ENCODE measurements around the gene CSNK1D.
A peak's percentile ranks its signal among the peaks of the same experiment; 100 is the strongest.

Gene CSNK1D

DNA sequence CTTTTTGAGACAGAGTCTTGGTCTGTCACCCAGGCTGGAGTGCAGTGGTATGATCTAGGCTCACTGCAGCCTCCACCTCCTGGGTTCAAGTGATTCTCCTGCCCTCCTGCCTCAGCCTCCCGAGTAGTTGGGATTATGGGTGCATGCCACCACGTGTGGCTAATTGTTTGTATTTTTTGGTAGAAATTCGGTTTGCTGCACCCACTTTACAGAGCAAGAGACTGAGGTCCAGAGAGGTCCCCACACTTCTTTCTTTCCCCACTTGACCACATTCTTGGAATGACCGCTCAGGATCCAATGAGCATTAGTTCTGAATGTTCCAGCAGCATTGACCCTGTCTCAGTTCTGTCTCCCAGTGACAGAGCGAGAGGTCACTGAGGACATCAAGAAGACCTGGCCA is 50.0 kb downstream of the CSNK1D start:
- H3K27ac ChIP-seq: no peak overlapping the region
- no peak for TF ChIP-seq CTCF (IDR thresholded peaks at IDR 0.05)
- DNase-seq (ENCODE audit: low spot score): no peak
- no peak overlapping the region for H3K4me3 ChIP-seq

- no peak for TF ChIP-seq CTCF (IDR thresholded peaks at IDR 0.05)
- no peak overlapping the region for H3K4me3 ChIP-seq
- DNase-seq (ENCODE audit: low spot score): no peak
- no peak overlapping the region for H3K27ac ChIP-seq
Observed at GRCh38 chr17:82222816-82223215, 50.7 kb downstream of the CSNK1D start.

DNA sequence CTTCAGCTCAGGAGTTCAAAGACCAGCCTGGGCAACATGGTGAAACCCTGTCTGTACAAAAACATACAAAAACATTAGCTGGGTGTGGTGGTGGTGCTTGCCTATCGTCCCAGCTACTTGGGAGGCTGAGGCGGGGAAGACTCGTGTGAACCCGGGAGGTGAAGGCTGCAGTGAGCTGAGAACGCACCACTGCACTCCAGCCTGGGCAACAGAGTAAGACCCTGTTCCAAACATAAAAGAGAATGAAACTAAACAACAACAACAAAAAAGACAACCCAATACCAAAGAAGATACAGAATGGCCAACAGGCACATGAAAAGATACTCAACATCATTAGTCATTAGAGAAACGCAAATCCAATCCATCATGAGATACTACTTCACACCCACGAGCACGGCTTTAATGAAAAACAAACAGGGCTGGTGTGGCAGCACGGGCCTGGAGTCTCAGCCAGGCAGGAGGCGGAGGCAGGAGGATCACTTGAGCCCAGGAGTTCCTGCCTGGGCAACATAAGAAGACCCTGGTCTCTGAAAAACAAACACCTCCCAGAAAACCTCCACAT is 52.1 kb downstream of the CSNK1D start:
- DNase-seq (ENCODE audit: low spot score): no peak
- no peak for TF ChIP-seq CTCF (IDR thresholded peaks at IDR 0.05)
- no peak overlapping the region for H3K27ac ChIP-seq
- H3K4me3 ChIP-seq: no peak overlapping the region

DNA sequence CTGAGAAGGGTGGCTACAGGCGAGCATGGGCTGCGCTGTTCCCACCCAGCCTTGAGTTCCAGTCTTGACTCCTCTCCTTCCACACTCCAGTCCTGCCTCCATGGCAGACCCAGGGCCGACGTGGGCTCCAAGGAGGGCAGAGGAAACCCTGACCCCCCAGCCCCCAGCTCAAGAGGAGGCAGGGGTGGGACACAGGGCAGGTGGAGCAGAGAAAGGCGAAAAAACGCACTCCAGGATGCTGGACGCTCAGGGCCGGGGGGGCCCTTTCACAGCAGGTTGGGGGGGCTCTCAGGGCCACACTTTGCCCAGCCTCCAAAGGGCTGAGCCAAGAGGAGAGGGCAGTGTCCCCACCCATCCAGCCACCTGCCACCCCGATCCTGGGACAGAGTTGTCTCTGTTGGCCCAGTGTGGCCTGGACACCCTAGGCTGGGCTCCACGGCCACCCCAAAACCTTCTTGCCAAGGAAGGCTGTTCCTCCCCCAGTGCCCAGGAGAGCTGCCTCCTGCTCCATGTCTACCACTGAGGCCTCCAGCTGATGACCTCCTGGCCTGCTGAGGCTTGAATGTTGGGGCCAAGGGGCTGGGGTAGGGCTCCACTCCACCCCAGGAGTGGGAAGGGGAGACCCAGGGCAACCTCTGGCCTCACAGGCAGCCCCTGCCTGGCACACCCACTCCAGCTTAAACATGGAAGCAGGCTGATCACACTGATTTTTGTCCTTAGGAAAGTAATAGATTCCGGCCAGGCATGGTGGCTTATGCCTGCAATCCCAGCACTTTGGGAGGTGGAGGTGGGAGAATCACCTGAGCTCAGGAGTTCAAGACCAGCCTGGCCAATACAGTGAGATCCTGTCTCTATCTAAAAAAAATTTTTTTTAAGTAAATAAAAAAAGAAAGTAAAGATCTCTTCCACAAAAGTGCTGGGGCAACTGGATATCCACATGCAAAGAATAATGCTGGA is 53.5 kb downstream of the CSNK1D start:
- DNase-seq (ENCODE audit: low spot score): peak; percentile 68
- no peak for TF ChIP-seq CTCF (IDR thresholded peaks at IDR 0.05)
- Histone ChIP-seq H3K4me3 (no peak overlapping the region), H3K27ac (no peak overlapping the region)

- no peak for TF ChIP-seq CTCF (IDR thresholded peaks at IDR 0.05)
- no peak for DNase-seq (ENCODE audit: low spot score)
- no peak overlapping the region for H3K4me3 ChIP-seq
- no peak overlapping the region for H3K27ac ChIP-seq
Observed at GRCh38 chr17:82219083-82219482, 54.4 kb downstream of the CSNK1D start.

DNA sequence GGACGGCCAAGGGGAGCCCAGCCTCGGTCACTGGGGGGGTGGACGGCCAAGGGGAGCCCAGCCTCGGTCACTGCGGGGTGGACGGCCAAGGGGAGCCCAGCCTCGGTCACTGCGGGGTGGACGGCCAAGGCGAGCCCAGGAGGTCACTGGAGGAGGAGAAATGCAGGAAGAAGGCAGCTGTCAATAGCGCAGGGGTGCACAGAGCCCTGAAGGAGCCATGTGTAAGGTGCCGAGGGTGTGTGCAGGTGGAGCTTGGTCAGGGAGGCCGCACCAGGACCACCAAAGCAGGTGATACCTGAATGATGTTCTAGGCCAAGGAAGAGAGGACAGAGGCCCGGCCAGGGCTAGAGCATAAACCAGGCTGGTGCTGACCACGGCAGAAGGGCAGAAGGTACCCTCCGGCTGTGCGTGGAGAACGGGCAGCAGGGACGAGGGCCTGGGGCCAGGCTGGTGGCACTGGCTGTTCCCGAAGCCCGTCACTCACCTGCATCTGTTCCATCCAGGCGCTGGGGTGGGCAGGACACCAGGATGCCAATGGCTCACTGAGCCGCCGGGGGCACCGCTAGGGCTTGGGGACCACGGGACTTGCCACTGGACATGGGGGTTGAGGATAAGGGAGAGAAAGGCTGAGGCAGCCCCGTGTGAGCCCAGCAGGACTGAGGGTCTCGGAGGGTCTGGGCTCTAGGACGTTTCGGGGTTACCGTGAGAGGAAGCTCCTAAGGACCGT is 55.0 kb downstream of the CSNK1D start:
- H3K27ac ChIP-seq: peak overlapping the region in 1 of 2 donors; percentile 88
- H3K4me3 ChIP-seq: no peak overlapping the region
- DNase-seq (ENCODE audit: low spot score): peak; percentile 72
- TF ChIP-seq CTCF (IDR thresholded peaks at IDR 0.05): no peak

All from coronary artery (tissue), 2 donors.